Spleen (tissue), 11 donors: Measurements from ENCODE around the gene PHKG1. TPM values are rescaled to one million over a fixed set of nuclear protein-coding genes. Genes with fewer than 3 reads are reported as not detected.
"Not testable (repeated sequence)": the region's sequence is repeated elsewhere in the genome, so short reads cannot be mapped to it uniquely, and the experiment has no call there.

Source experiments
- DNase-seq: peaks from one replicate; pipeline ENCODE4 v3.0.0-alpha.2; 2020
- H3K27ac ChIP-seq, 8 donors: fragments of 200-600 bp; sonication (generic) in 7 of 8; 1 replicate in 4 of 8; 2 replicates in 4 of 8; pipeline versions ENCODE4 v1.5.0 to v1.8.0; 2016 to 2021; ENCODE audit warnings: inconsistent platforms in 4 of 8, mild to moderate bottlenecking in 4 of 8, moderate library complexity in 1 of 8
- H3K27me3 ChIP-seq, 7 donors: fragments of 200-600 bp; sonication (generic) in 6 of 7; replicated peaks in 1 of 7; 1 replicate in 4 of 7; 2 replicates in 3 of 7; pipeline versions ENCODE4 v1.5.0 to v1.8.0; 2016 to 2021; ENCODE audit warnings: inconsistent platforms in 3 of 7, mild to moderate bottlenecking in 1 of 7
- H3K36me3 ChIP-seq, 6 donors: fragments of 200-600 bp; sonication (generic) in 5 of 6; 1 replicate in 4 of 6; 2 replicates in 2 of 6; pipeline versions ENCODE4 v1.5.0 to v1.8.0; 2016 to 2021; ENCODE audit warnings: inconsistent platforms in 2 of 6
- H3K4me1 ChIP-seq, 6 donors: fragments of 200-600 bp; sonication (generic) in 5 of 6; 1 replicate in 3 of 6; 2 replicates in 3 of 6; pipeline versions ENCODE4 v1.5.0 to v1.8.0; 2016 to 2021; ENCODE audit warnings: inconsistent platforms in 3 of 6
- H3K4me3 ChIP-seq, 8 donors: fragments of 200-600 bp; sonication (generic) in 7 of 8; 1 replicate in 4 of 8; 2 replicates in 4 of 8; pipeline versions ENCODE4 v1.5.0 to v1.8.0; 2016 to 2021; ENCODE audit warnings: inconsistent platforms in 4 of 8, mild to moderate bottlenecking in 4 of 8, moderate library complexity in 2 of 8
- H3K9me3 ChIP-seq, 8 donors: fragments of 200-600 bp; sonication (generic) in 7 of 8; 1 replicate in 4 of 8; 2 replicates in 4 of 8; pipeline versions ENCODE4 v1.5.0 to v1.8.0; 2016 to 2021; ENCODE audit warnings: inconsistent platforms in 4 of 8
- CTCF ChIP-seq, 11 experiments: fragments of 200-600 bp in 7 of 11; fragments of 450-650 bp in 4 of 11; sonication (generic) in 4 of 11; IDR thresholded peaks in 8 of 11; conservative IDR thresholded peaks in 3 of 11; 1 replicate in 7 of 11; 2 replicates in 4 of 11; pipeline versions ENCODE4 v1.4.0 to v1.8.0; 2016 to 2021; ENCODE audit warnings: antibody characterized with exemption in 11 of 11, inconsistent platforms in 4 of 11, mild to moderate bottlenecking in 1 of 11
- POLR2A ChIP-seq, 3 donors: fragments of 450-650 bp; IDR thresholded peaks; one replicate each; pipeline ENCODE4 v1.5.1; 2017; ENCODE audit warnings: antibody characterized with exemption in 3 of 3, mild to moderate bottlenecking in 1 of 3
- POLR2AphosphoS5 ChIP-seq, 3 donors: sonication (generic); formaldehyde crosslinking; IDR thresholded peaks; one replicate each; pipeline ENCODE4 v1.5.1; 2017; ENCODE audit warnings: antibody characterized with exemption in 3 of 3
- WGBS, 5 donors: extraction: QIAGEN DNeasy Blood & Tissue Kit in 3 of 5; methylation state at CpG; one replicate each; pipeline versions ENCODE4 v1.1.5 to v1.1.7; 2013 to 2018; 5-methylcytosine and 5-hydroxymethylcytosine counted together
- intact Hi-C: fragments of 100-400 bp; cut with DNase I; formaldehyde crosslinking; loops from one replicate; pipeline ENCODE4 v1.15.0; 2023; ENCODE audit warnings: low total_unique reads
- polyA plus RNA-seq, 3 donors: library from polyadenylated mRNA; stranded (reverse); fragments of 200-250 nt; gene quantifications; one replicate each; pipeline ENCODE4 v1.2.1, GENCODE V29; 2013
- total RNA-seq, 7 donors: library from RNA; depleted of rRNA in 3 of 7; stranded (reverse); fragments of >200 nt in 3 of 7; fragmentation: NEBNext Ultra II Directional in 4 of 7; extraction: Animal tissue kit (Norgen Biotek cat#: 25700) in 4 of 7; gene quantifications; one replicate each; pipeline versions ENCODE4 v1.1.0 to v1.2.1, GENCODE V29; 2016 to 2021
- donor health status: healthy with polysubstance abuse.
- donor health status: DM: no; HTN: no; CAD: no; lungs with moderate emphysema.
- donor health status: DM: no; HTN: no; CAD: no.
- donor health status: Bipolar disorder and iron deficiency.
- donor health status: healthy.
- donor health status: DM: no; HTN: no; CAD: no.
- donor health status: DM: yes; HTN: yes; CAD: no.

PHKG1 gene
- total and polyA plus RNA-seq, 10 donors: 0.86 to 3.4 (median 1.2) TPM; not detected in 1

DNA sequence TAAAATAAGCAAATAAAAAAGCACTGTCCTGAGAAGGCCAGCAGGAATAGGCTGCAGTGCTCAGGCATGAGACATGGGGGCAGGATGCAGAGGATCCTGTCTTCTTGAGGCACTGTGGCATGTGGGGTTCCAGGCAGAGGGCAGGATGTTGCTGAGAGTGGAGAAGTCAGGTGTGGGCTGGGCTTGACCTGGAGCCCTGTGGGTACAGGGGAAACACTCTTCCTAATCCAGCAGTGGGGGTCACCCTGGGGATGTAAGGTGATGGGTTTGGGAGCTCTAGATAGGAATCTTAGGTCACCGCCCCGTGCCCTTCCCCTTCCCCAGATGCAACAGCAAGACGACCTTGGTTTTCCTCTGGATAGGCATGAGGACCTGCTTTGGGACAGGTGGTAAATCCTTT, 15.1 kb downstream of the PHKG1 start:
- Histone ChIP-seq H3K9me3 (no peaks in the 10 kb centered on the region), H3K4me1 (peaks cover 0 to 36% (median 1%) of the 10 kb centered on the region in 6 donors), H3K27me3 (no peaks in the 10 kb centered on the region), H3K27ac (no peak overlapping the region), H3K36me3 (peaks cover 0 to 80% (median 33%) of the 10 kb centered on the region in 6 donors), H3K4me3 (no peak overlapping the region)
- TF ChIP-seq POLR2AphosphoS5 (IDR thresholded peaks at IDR 0.05) (no peak), POLR2A (IDR thresholded peaks at IDR 0.05) (no peak), CTCF (IDR thresholded peaks at IDR 0.05 in 8 of 11, conservative IDR thresholded peaks at IDR 0.05 in 3 of 11) (no peak)
- intact Hi-C loops: loop anchor here (10.0 kb wide), 1 partner anchor 433 kb away; no protein-coding TSS in a partner anchor
- 90 to 100% (median 93%) methylated on average over 3 of the region's 3 CpGs for WGBS, 5 donors
- peak; percentile 23 for DNase-seq

DNA sequence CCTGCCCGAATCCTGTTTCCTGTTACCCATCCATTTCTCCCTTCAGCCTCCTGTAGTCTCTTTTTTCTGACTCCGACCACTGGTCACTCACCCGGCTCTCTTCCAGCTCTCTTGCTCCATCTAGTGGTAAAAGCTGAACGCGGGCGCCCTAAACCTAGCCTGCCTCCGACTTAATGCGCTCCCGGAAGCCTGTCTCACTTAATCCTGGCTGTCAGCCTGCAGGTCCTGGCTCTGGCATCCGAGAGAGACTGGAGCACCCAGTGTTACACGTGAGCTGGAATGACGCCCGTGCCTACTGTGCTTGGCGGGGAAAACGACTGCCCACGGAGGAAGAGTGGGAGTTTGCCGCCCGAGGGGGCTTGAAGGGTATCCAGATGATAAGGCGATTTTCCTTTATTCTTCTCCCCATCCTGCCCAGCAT, 18.4 kb downstream of the PHKG1 start:
- peak; percentile 92 for DNase-seq
- TF ChIP-seq CTCF (IDR thresholded peaks at IDR 0.05 in 8 of 11, conservative IDR thresholded peaks at IDR 0.05 in 3 of 11) (peak; percentile 86 to 97 (median 91)), POLR2AphosphoS5 (IDR thresholded peaks at IDR 0.05) (peak; percentile 52 to 55 (median 52)), POLR2A (IDR thresholded peaks at IDR 0.05) (no peak)
- H3K27ac ChIP-seq: no peak overlapping the region
- H3K4me3 ChIP-seq: no peak overlapping the region
- H3K4me1 ChIP-seq: peaks cover 0 to 13% (median 1%) of the 10 kb centered on the region in 6 donors
- WGBS, 5 donors: 25 to 37% (median 27%) methylated on average over 19 of the region's 19 CpGs
- H3K36me3 ChIP-seq: peaks cover 0 to 80% (median 51%) of the 10 kb centered on the region in 6 donors
- intact Hi-C loops: loop anchor here (5.0 to 10.0 kb wide), 2 partner anchors 72 to 430 kb away; no protein-coding TSS in a partner anchor
- H3K9me3 ChIP-seq: no peaks in the 10 kb centered on the region
- H3K27me3 ChIP-seq: no peaks in the 10 kb centered on the region

- intact Hi-C loops, H3K27ac ChIP-seq, H3K4me3 ChIP-seq, H3K27me3 ChIP-seq, H3K9me3 ChIP-seq: not testable (repeated sequence)
- Histone ChIP-seq H3K36me3 (peaks cover 0 to 53% (median 41%) of the 10 kb centered on the region in 6 donors), H3K4me1 (peaks cover 0 to 45% (median 26%) of the 10 kb centered on the region in 6 donors)
- DNase-seq: peak; percentile 62
- WGBS, 5 donors: 96 to 97% (median 96%) methylated on average over 13 of the region's 13 CpGs
Observed at GRCh38 chr7:56066376-56066775, 26.4 kb downstream of the PHKG1 start.

DNA sequence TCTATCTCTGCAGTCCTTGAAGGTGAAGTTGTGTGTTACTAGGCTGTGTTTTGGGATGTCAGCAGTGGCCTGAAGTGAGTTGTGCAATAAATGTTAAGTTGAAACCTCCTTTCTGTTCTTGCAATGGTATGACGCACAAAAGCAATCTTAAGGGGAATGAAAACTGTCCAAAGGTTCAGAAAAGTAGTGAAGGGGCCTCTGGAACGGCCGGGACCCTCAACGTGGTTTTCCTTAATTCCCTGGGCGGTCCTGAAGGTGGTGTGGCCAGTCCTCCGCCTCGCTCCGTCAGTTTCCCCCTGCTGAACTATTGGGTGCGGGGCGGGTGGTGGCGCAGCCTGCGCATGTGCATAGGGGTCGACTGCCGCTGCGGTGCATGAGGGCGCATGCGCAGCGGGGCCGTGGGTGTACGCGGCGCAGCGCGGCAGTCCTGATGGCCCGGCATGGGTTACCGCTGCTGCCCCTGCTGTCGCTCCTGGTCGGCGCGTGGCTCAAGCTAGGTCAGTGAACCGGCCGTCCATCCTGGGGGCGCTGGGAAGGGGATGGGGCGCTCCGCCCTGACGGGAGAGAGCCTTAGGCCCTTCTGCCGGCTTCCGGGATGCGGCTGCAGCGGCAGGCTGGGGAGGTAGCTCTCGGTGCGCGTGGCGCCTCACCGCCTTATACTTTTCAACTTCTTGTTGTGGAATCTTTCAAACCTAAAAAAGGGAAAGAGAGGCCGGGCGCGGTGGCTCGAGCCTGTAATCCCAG, 28.7 kb downstream of the PHKG1 start, which contains the start of gene SUMF2:
SUMF2 (plus strand) TSS at position 405 of the 744 bp plus-strand sequence; CDS start at position 431, 26 bp downstream.
- Histone ChIP-seq H3K9me3 (no peaks in the 10 kb centered on the region), H3K4me3 (peak within 1 kb of the TSS; percentile 84 to 99 (median 89)), H3K27me3 (no peaks in the 10 kb centered on the region), H3K4me1 (peaks cover 0 to 51% (median 26%) of the 10 kb centered on the region in 6 donors), H3K36me3 (peaks cover 0 to 53% (median 40%) of the 10 kb centered on the region in 6 donors), H3K27ac (peak within 1 kb of the TSS; percentile 91 to 97 (median 92))
- DNase-seq: peak; percentile 96
- TF ChIP-seq POLR2A (IDR thresholded peaks at IDR 0.05) (peak in 1 of 3 donors; percentile 66), CTCF (IDR thresholded peaks at IDR 0.05 in 8 of 11, conservative IDR thresholded peaks at IDR 0.05 in 3 of 11) (peak in 6 of 11 experiments; percentile 13 to 36 (median 22)), POLR2AphosphoS5 (IDR thresholded peaks at IDR 0.05) (peak; percentile 98)
- intact Hi-C loops: no loop called here
- WGBS, 5 donors: 0 to 1% (median 0%) methylated on average over 39 to 49 of the region's 49 CpGs
